K562 (cell line): ENCODE measurements around the gene COL25A1. TPM values are rescaled to one million over a fixed set of nuclear protein-coding genes. Genes with fewer than 3 reads are reported as not detected.
A peak's percentile ranks its signal among the peaks of the same experiment; 100 is the strongest.

Experiments
- CREB3 ChIP-seq: fragments of 450-650 bp; conservative IDR thresholded peaks from 2 replicates; pipeline ENCODE4 v1.6.1; 2016; ENCODE audit warnings: missing genetic modification characterization, low read depth, mild to moderate bottlenecking, missing compliant biosample characterization, moderate library complexity
- EHMT2 ChIP-seq: fragments of 450-650 bp; IDR thresholded peaks from 2 replicates; pipeline ENCODE4 v1.6.1; 2018; ENCODE audit warnings: antibody characterized with exemption
- ETS2 ChIP-seq: IDR thresholded peaks from 2 replicates; pipeline ENCODE4 v1.6.1; 2016; ENCODE audit warnings: borderline replicate concordance, missing genetic modification characterization, mild to moderate bottlenecking, moderate library complexity, missing compliant biosample characterization; ENCODE audit not compliant: poor library complexity, severe bottlenecking
- FOXP4 ChIP-seq: sonication (generic); formaldehyde crosslinking; IDR thresholded peaks from 2 replicates; pipeline ENCODE4 v1.8.0; 2022; ENCODE audit warnings: mild to moderate bottlenecking, missing genetic modification reagents, borderline replicate concordance
- NFE2 ChIP-seq: IDR thresholded peaks from 2 replicates; pipeline ENCODE4 v1.6.1; 2014; ENCODE audit warnings: antibody characterized with exemption, low read depth
- NR2C2 ChIP-seq, 2 experiments: fragments of 200-800 bp in 1 of 2; sonication (Bioruptor generic) in 1 of 2; sonication (generic) in 1 of 2; formaldehyde crosslinking in 1 of 2; IDR thresholded peaks; 2 replicates each; pipeline versions ENCODE4 v1.6.1 to v1.8.0; 2016 to 2022; ENCODE audit warnings: mild to moderate bottlenecking in 1 of 2, missing compliant biosample characterization in 1 of 2, missing genetic modification characterization in 1 of 2, missing genetic modification reagents in 1 of 2
- PHF8 ChIP-seq: fragments of 200-600 bp; sonication (generic); IDR thresholded peaks from 2 replicates; pipeline ENCODE4 v1.6.1; 2012; ENCODE audit warnings: mixed run types, mild to moderate bottlenecking, inconsistent platforms, low read length, moderate library complexity, borderline replicate concordance
- SMARCA4 ChIP-seq: fragments of 450-650 bp; IDR thresholded peaks from 2 replicates; pipeline ENCODE4 v1.6.1; 2016
- TFAM ChIP-seq: fragments of 250-450 bp; sonication (Bioruptor Pico); conservative IDR thresholded peaks from 2 replicates; pipeline ENCODE4 v1.5.0; 2021; ENCODE audit warnings: mild to moderate bottlenecking, moderate library complexity
- UBTF ChIP-seq, 2 experiments: IDR thresholded peaks; 2 replicates each; pipeline ENCODE4 v1.6.1; 2012; ENCODE audit warnings: improper control_type of control experiment in 2 of 2, low read depth in 2 of 2, low read length in 2 of 2, borderline replicate concordance in 1 of 2
- ZNF766 ChIP-seq: fragments of 200-800 bp; sonication (Bioruptor generic); conservative IDR thresholded peaks from 2 replicates; pipeline ENCODE4 v1.6.1; 2016; ENCODE audit warnings: missing genetic modification characterization, missing compliant biosample characterization
- ZNF830 ChIP-seq: fragments of 250-450 bp; sonication (Bioruptor Pico); IDR thresholded peaks from 2 replicates; pipeline ENCODE4 v1.5.0; 2021; ENCODE audit warnings: mild to moderate bottlenecking
- polyA plus RNA-seq, 8 experiments: library from polyadenylated mRNA; depleted of rRNA in 4 of 8; stranded (reverse) in 5 of 8; unstranded in 3 of 8; fragments of >200 nt; fragmentation: Nextera tagmentation in 2 of 8; fragmentation: Illumina TruSeq in 1 of 8; extraction: Ambion mirVana in 2 of 8; extraction: Trizol in 1 of 8; gene quantifications; 2 replicates each; pipeline versions ENCODE4 v1.2.1 to v1.2.3, GENCODE V29; 2011 to 2014; ENCODE audit warnings: inconsistent platforms in 1 of 8, missing spikeins in 1 of 8
- total RNA-seq, 7 experiments: library from RNA; depleted of rRNA in 6 of 7; stranded (reverse); fragments of >200 nt in 6 of 7; fragmentation: Illumina TruSeq in 2 of 7; extraction: Trizol in 2 of 7; gene quantifications; 2 replicates each; pipeline versions ENCODE4 v1.2.1 to v1.2.3, GENCODE V29; 2011 to 2021; ENCODE audit warnings: low replicate concordance in 1 of 7
- TF ChIP-seq, protein P1 (sequence below): fragments of 450-650 bp; IDR thresholded peaks from 2 replicates; pipeline ENCODE4 v1.6.1; 2017; ENCODE audit warnings: antibody characterized with exemption
- TF ChIP-seq, protein P2 (sequence below), 2 experiments: IDR thresholded peaks in 1 of 2; conservative IDR thresholded peaks in 1 of 2; 2 replicates each; pipeline ENCODE4 v1.6.1; 2016; ENCODE audit warnings: low read depth in 2 of 2, mild to moderate bottlenecking in 1 of 2, missing compliant biosample characterization in 1 of 2, missing genetic modification characterization in 1 of 2, moderate library complexity in 1 of 2

COL25A1 gene
- total and polyA plus RNA-seq, 9 of the 15 experiments (the other 6 are each of a cell fraction or from before 2014, with no cell fraction given), result 0.03 to 0.62 (median 0.27) TPM

DNA sequence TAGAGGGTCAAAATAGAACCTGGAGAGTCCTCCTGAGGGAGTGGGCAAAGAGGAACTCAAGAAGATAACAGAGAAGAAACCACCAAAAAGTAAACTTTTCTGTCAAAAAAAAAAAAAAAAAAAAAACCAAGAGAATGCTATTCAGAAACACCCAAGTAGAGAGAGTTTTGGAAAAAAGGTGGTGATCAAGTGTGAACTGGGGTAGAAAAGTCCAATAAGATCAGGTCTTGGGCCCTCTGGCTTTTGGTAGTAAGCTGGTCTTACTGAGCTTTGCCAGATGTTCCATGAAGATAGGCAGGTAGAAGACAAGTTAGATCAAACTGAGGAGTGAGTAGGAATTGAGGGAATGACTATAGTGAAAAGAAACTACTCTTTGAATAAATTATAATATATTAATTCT lies 167.5 kb downstream of the COL25A1 start (continued):
- TF ChIP-seq ZNF830 (CRISPR knock-in tag) (no peak), ETS2 (tag) (no peak), PHF8 (no peak), TFAM (CRISPR knock-in tag) (no peak), UBTF (IDR thresholded peaks at IDR 0.05; ENCODE audit: borderline replicate concordance in 1 of 2, low read depth in 2 of 2, low read length in 2 of 2) (no peak), NFE2 (no peak), CREB3 (tag) (no peak), FOXP4 (CRISPR knock-in tag) (no peak), SMARCA4 (peak; percentile 66; the same call in 1 of the 2 replicates), EHMT2 (peak; percentile 14; the same call in 1 of the 2 replicates), NR2C2 (CRISPR knock-in tag; IDR thresholded peaks at IDR 0.05) (no peak), NR2C2 (tag; IDR thresholded peaks at IDR 0.05) (no peak), ZNF766 (CRISPR knock-in tag) (peak; percentile 68)
- TF ChIP-seq, protein P1, sequence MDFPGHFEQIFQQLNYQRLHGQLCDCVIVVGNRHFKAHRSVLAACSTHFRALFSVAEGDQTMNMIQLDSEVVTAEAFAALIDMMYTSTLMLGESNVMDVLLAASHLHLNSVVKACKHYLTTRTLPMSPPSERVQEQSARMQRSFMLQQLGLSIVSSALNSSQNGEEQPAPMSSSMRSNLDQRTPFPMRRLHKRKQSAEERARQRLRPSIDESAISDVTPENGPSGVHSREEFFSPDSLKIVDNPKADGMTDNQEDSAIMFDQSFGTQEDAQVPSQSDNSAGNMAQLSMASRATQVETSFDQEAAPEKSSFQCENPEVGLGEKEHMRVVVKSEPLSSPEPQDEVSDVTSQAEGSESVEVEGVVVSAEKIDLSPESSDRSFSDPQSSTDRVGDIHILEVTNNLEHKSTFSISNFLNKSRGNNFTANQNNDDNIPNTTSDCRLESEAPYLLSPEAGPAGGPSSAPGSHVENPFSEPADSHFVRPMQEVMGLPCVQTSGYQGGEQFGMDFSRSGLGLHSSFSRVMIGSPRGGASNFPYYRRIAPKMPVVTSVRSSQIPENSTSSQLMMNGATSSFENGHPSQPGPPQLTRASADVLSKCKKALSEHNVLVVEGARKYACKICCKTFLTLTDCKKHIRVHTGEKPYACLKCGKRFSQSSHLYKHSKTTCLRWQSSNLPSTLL, result 0 out of 2 replicates have a peak, but pooled peaks have one; percentile 23
- TF ChIP-seq, protein P2, sequence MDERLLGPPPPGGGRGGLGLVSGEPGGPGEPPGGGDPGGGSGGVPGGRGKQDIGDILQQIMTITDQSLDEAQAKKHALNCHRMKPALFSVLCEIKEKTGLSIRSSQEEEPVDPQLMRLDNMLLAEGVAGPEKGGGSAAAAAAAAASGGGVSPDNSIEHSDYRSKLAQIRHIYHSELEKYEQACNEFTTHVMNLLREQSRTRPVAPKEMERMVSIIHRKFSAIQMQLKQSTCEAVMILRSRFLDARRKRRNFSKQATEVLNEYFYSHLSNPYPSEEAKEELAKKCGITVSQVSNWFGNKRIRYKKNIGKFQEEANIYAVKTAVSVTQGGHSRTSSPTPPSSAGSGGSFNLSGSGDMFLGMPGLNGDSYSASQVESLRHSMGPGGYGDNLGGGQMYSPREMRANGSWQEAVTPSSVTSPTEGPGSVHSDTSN (CRISPR knock-in tag; IDR thresholded peaks at IDR 0.05; ENCODE audit: low read depth), result no peak
- TF ChIP-seq, protein P2 (tag; conservative IDR thresholded peaks at IDR 0.05; ENCODE audit: low read depth), result no peak
